ENCODE results near the gene UBA1. TPM values are rescaled to one million over a fixed set of nuclear protein-coding genes. Genes with fewer than 3 reads are reported as not detected.
"Not testable (repeated sequence)": the region's sequence is repeated elsewhere in the genome, so short reads cannot be mapped to it uniquely, and the experiment has no call there.

UBA1 gene
- total RNA-seq, 1 experiment from 2014 or later: 477 TPM

GRCh38 chrX:47250017-47250347, 56.4 kb downstream of the UBA1 start:
- H3K27me3 ChIP-seq (ENCODE audit: control insufficient read depth, insufficient read depth, low read length): no peaks in the 10 kb centered on the region
- peaks cover 13% of the 10 kb centered on the region for H3K36me3 ChIP-seq (replicated peaks; ENCODE audit: control insufficient read depth, insufficient read depth, low read length)
- no peak for DNase-seq
- no peak overlapping the region for H3K4me3 ChIP-seq (ENCODE audit: insufficient read depth, low read depth, low read length)

GRCh38 chrX:47257620-47258019, 64.0 kb downstream of the UBA1 start:
- not testable (repeated sequence) for H3K27me3 ChIP-seq (ENCODE audit: control insufficient read depth, insufficient read depth, low read length); DNase-seq; H3K4me3 ChIP-seq (ENCODE audit: insufficient read depth, low read depth, low read length); H3K36me3 ChIP-seq (replicated peaks; ENCODE audit: control insufficient read depth, insufficient read depth, low read length)

Other genes with a start within 250 kb of the UBA1 start
- gene RGN, start 115.4 kb upstream of the UBA1 start, total RNA-seq (2014; rRNA removed; shearing (Covaris generic)): 0.31 TPM in 1 of 2 replicates, not detected in the other
- gene NDUFB11, start 49.1 kb upstream of the UBA1 start, total RNA-seq (2014; rRNA removed; shearing (Covaris generic)): 106 and 108 TPM in 2 replicates
- 72.6 and 79.1 TPM in 2 replicates for gene RBM10, start 48.6 kb upstream of the UBA1 start, total RNA-seq (2014; rRNA removed; shearing (Covaris generic))
- gene CDK16, start 24.9 kb downstream of the UBA1 start, total RNA-seq (2014; rRNA removed; shearing (Covaris generic)): 227 and 270 TPM in 2 replicates
- gene USP11, start 39.2 kb downstream of the UBA1 start, total RNA-seq (2014; rRNA removed; shearing (Covaris generic)): 97.8 and 105 TPM in 2 replicates
- 0.26 and 0.31 TPM in 2 replicates for gene ZNF157, start 176.7 kb downstream of the UBA1 start, total RNA-seq (2014; rRNA removed; shearing (Covaris generic))

Measured in H7 (cell line).